Endodermal cell (in vitro differentiated cells): ENCODE results near the gene NACA2. TPM values are rescaled to one million over a fixed set of nuclear protein-coding genes. Genes with fewer than 3 reads are reported as not detected.

ENCODE experiments used
- DNase-seq: peaks from one replicate; pipeline ENCODE4 v3.0.0-alpha.2; 2017
- H3K27ac ChIP-seq: 2 replicates; pipeline ENCODE4 v1.5.1; 2013; ENCODE audit warnings: mild to moderate bottlenecking, low read depth, low read length, moderate library complexity
- H3K27me3 ChIP-seq: 2 replicates; pipeline ENCODE4 v1.6.1; 2013; ENCODE audit warnings: mild to moderate bottlenecking, low read length, moderate library complexity; ENCODE audit not compliant: insufficient read depth, control insufficient read depth, poor library complexity, severe bottlenecking
- H3K36me3 ChIP-seq: 2 replicates; pipeline ENCODE4 v1.7.0; 2013; ENCODE audit warnings: mild to moderate bottlenecking, low read length, moderate library complexity; ENCODE audit not compliant: control insufficient read depth, insufficient read depth
- H3K4me1 ChIP-seq: one replicate; pipeline ENCODE4 v1.7.0; 2013; ENCODE audit warnings: low read length; ENCODE audit not compliant: control insufficient read depth, insufficient read depth
- H3K4me3 ChIP-seq: 2 replicates; pipeline ENCODE4 v1.5.1; 2013; ENCODE audit warnings: mild to moderate bottlenecking, low read length, moderate library complexity
- H3K9ac ChIP-seq: 2 replicates; pipeline ENCODE4 v1.6.1; 2013; ENCODE audit warnings: mild to moderate bottlenecking, low read length, moderate library complexity; ENCODE audit not compliant: poor library complexity, severe bottlenecking; ENCODE audit errors: extremely low read depth
- H3K9me3 ChIP-seq: 2 replicates; pipeline ENCODE4 v1.6.1; 2013; ENCODE audit warnings: mild to moderate bottlenecking, low read length, moderate library complexity; ENCODE audit not compliant: control insufficient read depth
- H3K27ac Mint-ChIP-seq: 2 replicates; pipeline ENCODE4 v1.8.0; 2020; ENCODE audit warnings: mixed read lengths
- H3K27me3 Mint-ChIP-seq: 2 replicates; pipeline ENCODE4 v1.8.0; 2021; ENCODE audit warnings: mild to moderate bottlenecking, mixed read lengths; ENCODE audit not compliant: insufficient read depth
- H3K36me3 Mint-ChIP-seq: 2 replicates; pipeline ENCODE4 v1.8.0; 2020; ENCODE audit warnings: low read depth, mixed read lengths
- H3K4me1 Mint-ChIP-seq: 2 replicates; pipeline ENCODE4 v1.8.0; 2020; ENCODE audit warnings: mixed read lengths
- H3K4me3 Mint-ChIP-seq: 2 replicates; pipeline ENCODE4 v1.8.0; 2020; ENCODE audit warnings: mild to moderate bottlenecking, moderate library complexity, mixed read lengths
- H3K9me3 Mint-ChIP-seq: 2 replicates; pipeline ENCODE4 v1.8.0; 2020; ENCODE audit warnings: mild to moderate bottlenecking, mixed read lengths
- WGBS, 2 experiments: methylation state at CpG; one replicate each; pipeline versions ENCODE4 v1.1.5 to v1.1.7; 2013; ENCODE audit warnings: missing lambda C conversion rate in 2 of 2, mixed read lengths in 1 of 2; ENCODE audit not compliant: insufficient coverage in 1 of 2, insufficient read length in 1 of 2; 5-methylcytosine and 5-hydroxymethylcytosine counted together
- total RNA-seq, 2 donors: library from RNA; stranded (reverse); fragmentation: NEBNext Ultra II Directional in 1 of 2; extraction: Animal tissue kit (Norgen Biotek cat#: 25700) in 1 of 2; gene quantifications; 2 replicates in 1 of 2; 3 replicates in 1 of 2; pipeline ENCODE4 v1.2.1, GENCODE V29; 2021
- TF ChIP-seq, protein P1 (sequence below): fragments of 200-600 bp; sonication (generic); conservative IDR thresholded peaks from 2 replicates; pipeline ENCODE4 v1.5.0; 2021; ENCODE audit warnings: antibody characterized with exemption, mild to moderate bottlenecking

Gene NACA2
- total RNA-seq, 2 donors from 2014 or later, result not detected

- Histone ChIP-seq H3K36me3 (no peaks in the 10 kb centered on the region), H3K27ac (no peak overlapping the region), H3K9ac (no peak overlapping the region), H3K27me3 (no peaks in the 10 kb centered on the region), H3K9me3 (peaks cover 4% of the 10 kb centered on the region), H3K4me1 (no peaks in the 10 kb centered on the region), H3K4me3 (no peak overlapping the region)
- TF ChIP-seq, protein P1, sequence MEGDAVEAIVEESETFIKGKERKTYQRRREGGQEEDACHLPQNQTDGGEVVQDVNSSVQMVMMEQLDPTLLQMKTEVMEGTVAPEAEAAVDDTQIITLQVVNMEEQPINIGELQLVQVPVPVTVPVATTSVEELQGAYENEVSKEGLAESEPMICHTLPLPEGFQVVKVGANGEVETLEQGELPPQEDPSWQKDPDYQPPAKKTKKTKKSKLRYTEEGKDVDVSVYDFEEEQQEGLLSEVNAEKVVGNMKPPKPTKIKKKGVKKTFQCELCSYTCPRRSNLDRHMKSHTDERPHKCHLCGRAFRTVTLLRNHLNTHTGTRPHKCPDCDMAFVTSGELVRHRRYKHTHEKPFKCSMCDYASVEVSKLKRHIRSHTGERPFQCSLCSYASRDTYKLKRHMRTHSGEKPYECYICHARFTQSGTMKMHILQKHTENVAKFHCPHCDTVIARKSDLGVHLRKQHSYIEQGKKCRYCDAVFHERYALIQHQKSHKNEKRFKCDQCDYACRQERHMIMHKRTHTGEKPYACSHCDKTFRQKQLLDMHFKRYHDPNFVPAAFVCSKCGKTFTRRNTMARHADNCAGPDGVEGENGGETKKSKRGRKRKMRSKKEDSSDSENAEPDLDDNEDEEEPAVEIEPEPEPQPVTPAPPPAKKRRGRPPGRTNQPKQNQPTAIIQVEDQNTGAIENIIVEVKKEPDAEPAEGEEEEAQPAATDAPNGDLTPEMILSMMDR, result no peak
- peaks cover 3% of the 10 kb centered on the region for H3K36me3 Mint-ChIP-seq
- no peak for DNase-seq
- no peak overlapping the region for H3K4me3 Mint-ChIP-seq
- H3K4me1 Mint-ChIP-seq, result no peaks in the 10 kb centered on the region
- peaks cover 5% of the 10 kb centered on the region for H3K9me3 Mint-ChIP-seq
- no peak overlapping the region for H3K27ac Mint-ChIP-seq
- WGBS, 2 experiments, result 63 to 79% methylated on average over 2 of the region's 4 CpGs
- peaks cover 3% of the 10 kb centered on the region for H3K27me3 Mint-ChIP-seq
Observed at GRCh38 chr17:61565213-61565612, 25.8 kb downstream of the NACA2 start.

DNA sequence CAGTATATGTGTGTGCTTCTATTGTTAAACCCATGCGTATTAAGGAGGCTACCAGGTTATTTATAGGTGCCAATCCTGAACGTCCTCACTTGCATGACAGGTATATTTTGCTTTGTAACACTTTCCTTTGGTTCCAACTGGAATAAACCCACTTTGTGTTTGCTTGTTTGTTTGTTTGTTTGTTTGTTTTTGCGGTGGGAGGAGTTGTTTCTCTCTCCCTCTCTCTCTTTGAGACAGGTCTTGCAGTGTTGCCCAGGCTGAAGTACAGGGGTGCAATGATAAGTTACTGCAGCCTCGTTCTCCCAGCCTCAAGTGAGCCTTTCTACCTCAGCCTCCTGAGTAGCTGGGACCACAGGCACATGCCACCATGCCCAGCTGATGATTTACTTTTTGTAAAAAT lies 28.7 kb downstream of the NACA2 start:
- Mint-ChIP-seq H3K27ac (no peak overlapping the region), H3K4me3 (no peak overlapping the region), H3K36me3 (no peaks in the 10 kb centered on the region), H3K27me3 (peaks cover 3% of the 10 kb centered on the region), H3K9me3 (no peaks in the 10 kb centered on the region), H3K4me1 (no peaks in the 10 kb centered on the region)
- TF ChIP-seq, protein P1, result no peak
- no peak overlapping the region for H3K27ac ChIP-seq
- no peak overlapping the region for H3K9ac ChIP-seq
- H3K27me3 ChIP-seq, result peaks cover 7% of the 10 kb centered on the region
- H3K9me3 ChIP-seq, result no peaks in the 10 kb centered on the region
- WGBS, 2 experiments, result 95 to 100% methylated on average over 1 to 4 of the region's 4 CpGs
- no peak overlapping the region for H3K4me3 ChIP-seq
- H3K36me3 ChIP-seq, result no peaks in the 10 kb centered on the region
- DNase-seq, result no peak
- no peaks in the 10 kb centered on the region for H3K4me1 ChIP-seq

GRCh38 chr17:61561354-61561753 lies 29.7 kb downstream of the NACA2 start:
- Histone ChIP-seq H3K9me3 (no peaks in the 10 kb centered on the region), H3K27ac (no peak overlapping the region), H3K4me3 (no peak overlapping the region), H3K36me3 (no peaks in the 10 kb centered on the region), H3K4me1 (no peaks in the 10 kb centered on the region), H3K9ac (no peak overlapping the region), H3K27me3 (peaks cover 15% of the 10 kb centered on the region)
- H3K4me3 Mint-ChIP-seq, result no peak overlapping the region
- H3K27me3 Mint-ChIP-seq, result peaks cover 3% of the 10 kb centered on the region
- no peaks in the 10 kb centered on the region for H3K4me1 Mint-ChIP-seq
- H3K27ac Mint-ChIP-seq, result no peak overlapping the region
- H3K36me3 Mint-ChIP-seq, result no peaks in the 10 kb centered on the region
- TF ChIP-seq, protein P1, result no peak
- DNase-seq, result no peak
- 91 to 96% methylated on average over 2 of the region's 2 CpGs for WGBS, 2 experiments
- no peaks in the 10 kb centered on the region for H3K9me3 Mint-ChIP-seq
